Measurements from ENCODE around the gene ZNF639.

Gene ZNF639

DNA sequence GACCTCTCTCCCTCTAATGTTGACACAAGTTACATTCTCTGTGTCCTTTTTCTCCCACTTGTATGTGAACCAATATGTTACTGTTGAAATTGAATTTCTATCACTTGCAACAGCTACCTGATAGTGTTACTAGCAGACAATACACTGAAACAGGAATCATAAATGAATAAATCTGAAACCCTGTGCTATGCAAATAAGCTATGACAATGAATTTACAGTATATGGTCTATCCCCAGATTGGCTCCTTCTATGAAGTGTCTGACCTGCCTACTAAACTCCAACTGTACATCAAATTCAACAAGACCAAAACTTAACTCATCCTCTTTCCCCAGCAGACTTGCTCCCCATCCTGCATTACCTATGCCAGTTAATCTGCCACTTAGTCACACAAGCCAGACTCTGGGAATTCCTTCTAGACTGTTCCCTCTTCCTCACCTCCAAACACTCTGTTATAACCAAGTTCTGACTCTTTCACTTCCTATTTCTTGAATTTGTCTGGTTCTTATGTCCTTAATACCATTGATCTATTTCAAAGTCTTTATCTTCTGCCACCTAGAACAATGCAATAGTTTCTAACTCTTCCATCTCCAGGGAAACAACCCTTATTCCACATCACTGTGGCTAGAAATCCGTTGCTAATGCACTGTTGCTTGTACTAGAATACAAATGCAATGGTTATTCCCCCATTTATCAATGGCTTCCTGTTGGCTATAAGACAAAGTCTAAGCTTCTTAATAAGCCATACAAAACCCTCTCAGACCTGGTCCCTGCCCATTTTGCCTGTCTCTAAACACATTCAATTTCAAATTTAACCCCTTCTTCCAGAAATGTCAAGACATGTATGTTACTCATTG is 13.4 kb upstream of the ZNF639 start:
- DNase-seq (ENCODE audit: low read depth): no peak

DNA sequence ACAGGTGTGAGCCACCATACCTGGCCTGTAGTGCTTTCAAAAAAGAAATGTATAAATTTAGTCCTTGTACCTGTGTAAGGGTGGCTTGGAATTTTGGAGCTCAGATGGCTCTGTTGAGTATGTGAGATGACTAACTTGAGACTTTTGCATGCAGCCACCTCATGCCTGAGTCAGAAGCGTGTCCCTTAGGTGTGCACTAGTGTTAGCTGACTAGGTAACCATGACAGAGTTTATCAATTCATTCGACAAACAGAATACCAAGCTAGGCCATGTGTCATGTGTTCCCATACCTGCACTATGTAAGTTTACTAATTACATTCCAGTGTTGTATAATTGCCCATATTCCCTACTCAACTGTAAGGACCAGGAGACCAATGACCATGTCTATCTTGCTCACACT is 4.0 kb upstream of the ZNF639 start:
- no peak for DNase-seq (ENCODE audit: low read depth)

DNA sequence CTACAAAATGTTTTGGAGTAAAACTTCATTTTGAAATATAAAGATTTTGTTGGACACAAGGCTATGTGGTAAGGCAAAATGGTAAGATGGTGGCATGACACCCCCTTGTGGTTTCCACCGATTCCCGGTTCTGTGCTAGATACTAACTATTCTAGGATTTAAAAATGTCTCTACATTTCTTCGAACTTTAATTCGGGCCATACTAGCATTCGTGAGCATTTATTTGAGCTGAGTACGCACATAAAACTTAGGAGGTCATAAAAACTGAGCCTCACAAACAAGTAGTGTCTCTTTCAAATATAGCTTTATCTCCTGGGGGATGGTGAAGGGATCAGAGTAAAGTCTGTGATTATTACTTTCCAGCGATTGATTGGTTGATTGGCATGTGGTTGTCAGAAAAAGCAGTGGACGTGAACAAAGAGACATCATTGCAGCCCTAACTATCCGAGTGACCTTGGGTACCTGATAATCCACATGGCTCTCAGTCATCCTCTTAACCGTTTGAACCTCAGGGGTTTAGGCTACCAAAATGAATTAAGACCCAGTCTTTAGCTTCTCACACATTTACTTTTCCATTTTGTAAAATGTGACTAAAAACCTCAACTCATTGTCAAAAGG is 1.1 kb upstream of the ZNF639 start:
- peak; percentile 34 for DNase-seq (ENCODE audit: low read depth)

DNA sequence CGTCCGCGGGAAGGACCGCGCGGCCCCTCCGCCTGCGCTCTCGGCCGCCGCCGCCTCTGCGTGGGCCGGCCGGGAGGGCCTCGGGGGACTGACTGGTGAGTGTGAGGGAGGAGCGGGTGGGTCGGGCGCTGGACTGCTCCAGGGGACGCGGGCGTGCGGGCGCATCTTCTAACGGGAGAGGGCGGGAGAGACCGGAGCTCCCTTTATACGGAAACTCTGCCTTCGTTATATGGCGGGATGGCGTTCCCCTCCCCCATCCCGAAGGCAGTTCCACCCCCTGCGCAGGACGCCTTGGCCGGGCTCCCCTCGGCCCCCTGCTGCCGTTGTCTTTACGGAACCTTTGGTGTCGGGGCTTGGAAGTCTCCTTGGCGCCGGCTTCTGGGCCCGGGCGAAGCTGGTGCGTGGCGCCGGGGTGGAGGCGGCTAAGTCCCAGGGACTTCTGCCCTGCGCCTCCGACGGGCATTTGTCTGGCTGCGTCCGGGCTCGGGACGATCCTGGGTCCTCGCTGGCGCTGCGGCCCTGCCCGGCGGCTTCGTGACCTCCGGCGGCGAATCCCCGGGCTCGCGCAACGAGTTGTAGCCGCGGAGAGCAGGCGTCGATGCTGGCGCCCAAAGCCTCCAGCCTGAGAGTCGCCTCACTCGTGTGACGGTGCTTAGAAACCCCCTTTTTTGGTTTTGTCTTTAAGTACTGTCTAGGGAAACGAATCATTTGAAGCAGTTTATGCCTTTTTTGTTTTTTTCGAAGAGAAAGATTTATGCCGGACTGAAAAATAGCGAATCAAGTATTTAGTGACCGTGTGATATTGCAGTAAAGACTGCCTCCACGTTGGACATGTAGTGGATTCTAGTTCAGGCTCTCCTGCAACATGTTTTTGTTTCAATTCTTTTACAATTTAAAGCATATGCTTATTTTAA is 623 bp downstream of the ZNF639 start:
- peak; percentile 38 for DNase-seq (ENCODE audit: low read depth)

DNA sequence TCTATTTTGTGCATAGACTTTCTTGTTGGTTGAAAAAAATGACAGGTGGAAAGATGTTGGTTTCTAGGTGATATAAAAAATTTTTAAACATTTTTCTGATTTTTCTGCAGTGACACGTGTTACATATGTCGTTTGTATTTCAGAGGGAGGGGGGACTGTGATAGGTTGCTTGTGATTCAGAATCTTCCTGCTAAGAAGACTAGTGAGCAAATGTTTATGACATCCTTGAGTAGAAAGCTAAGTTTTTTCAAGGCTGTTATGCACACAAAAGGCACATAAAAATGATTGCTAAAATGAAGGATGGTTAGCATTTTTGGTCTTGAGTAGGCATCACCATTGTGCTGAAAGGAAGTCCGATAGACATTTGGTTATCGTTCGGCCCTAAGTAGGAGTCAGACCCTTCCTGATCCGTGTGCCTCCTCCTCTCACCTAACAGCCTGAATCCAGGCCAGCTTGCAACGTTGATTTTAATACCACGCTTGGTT is 1.5 kb downstream of the ZNF639 start:
- no peak for DNase-seq (ENCODE audit: low read depth)

DNA sequence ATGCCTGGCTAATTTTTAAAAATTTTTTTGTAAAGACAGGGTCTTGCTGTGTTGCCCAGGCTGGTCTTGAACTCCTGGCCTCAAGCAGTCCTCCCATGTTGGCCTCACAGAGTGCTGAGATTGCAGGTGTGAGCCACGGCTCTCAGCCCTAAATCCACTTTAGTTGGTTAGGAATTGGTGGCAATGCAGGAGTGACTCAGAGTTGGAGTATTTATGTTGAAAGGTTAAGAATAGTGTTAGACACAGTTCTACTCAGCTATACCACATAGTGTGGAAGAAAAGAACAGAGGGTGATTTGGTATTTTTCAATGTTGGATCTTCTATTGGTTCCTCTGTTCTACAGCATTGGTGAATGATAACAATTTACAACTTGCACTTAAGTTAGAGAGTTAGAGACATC is 7.6 kb downstream of the ZNF639 start:
- DNase-seq (ENCODE audit: low read depth): no peak

DNA sequence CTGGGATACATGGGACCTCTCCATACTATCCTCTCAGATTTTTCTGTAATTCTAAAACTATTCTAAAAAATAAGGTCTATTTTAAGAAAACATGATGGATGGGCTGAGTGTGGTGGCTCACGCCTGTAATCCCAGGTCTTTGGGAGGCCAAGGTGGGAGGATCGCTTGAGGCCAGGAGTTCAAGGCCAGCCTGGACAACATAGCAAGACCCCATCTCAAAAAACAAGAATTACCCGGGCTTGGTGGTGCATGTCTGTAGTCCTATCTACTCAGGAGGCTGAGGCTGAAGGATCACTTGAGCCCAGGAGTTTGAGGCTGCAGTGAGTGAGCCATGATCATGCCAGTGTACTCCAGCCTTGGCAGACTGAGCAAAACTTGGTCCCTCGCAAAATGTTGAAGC is 9.4 kb downstream of the ZNF639 start:
- DNase-seq (ENCODE audit: low read depth): no peak

DNA sequence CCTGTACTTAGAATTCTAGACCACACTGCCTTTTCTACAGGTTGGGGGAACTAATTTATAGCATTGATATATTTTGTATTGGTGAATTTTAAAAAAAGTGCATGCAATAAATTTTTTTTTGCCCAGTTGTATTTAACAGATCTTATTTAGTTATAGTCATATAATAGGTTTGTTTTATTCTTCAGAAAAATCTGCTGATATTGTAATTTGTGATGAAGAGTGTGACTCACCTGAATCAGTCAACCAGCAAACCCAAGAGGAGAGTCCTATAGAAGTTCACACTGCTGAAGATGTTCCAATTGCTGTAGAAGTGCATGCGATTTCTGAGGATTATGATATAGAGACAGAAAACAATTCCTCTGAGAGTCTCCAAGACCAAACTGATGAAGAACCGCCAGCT is 10.3 kb downstream of the ZNF639 start:
- DNase-seq (ENCODE audit: low read depth): no peak

DNA sequence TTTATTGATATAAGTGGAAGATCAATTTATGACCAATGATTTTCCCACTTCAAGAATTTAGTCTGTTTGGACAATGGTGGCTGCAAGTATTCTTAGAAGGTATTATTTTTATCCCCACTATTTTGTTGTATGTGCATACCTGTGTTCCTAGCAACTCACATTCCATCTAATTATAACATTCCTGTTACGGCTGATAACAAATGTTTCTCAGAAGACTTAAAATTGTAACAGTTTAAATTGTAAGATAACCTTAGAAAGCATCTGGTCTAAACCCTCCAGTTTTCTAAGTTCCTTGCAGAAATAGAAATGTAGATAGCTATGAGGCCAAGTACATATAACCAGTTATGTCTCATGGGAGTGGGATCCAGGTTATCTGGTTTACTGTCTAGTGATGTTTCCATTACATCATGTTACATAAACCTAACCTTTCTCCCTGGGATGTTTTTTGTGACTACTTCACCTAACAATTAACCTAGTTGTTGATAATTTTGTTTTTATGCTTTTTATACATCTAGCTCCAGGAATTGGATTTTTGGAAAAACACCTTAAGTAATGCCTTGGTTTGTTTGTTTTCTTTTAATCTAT is 13.6 kb downstream of the ZNF639 start:
- DNase-seq (ENCODE audit: low read depth): no peak

DNA sequence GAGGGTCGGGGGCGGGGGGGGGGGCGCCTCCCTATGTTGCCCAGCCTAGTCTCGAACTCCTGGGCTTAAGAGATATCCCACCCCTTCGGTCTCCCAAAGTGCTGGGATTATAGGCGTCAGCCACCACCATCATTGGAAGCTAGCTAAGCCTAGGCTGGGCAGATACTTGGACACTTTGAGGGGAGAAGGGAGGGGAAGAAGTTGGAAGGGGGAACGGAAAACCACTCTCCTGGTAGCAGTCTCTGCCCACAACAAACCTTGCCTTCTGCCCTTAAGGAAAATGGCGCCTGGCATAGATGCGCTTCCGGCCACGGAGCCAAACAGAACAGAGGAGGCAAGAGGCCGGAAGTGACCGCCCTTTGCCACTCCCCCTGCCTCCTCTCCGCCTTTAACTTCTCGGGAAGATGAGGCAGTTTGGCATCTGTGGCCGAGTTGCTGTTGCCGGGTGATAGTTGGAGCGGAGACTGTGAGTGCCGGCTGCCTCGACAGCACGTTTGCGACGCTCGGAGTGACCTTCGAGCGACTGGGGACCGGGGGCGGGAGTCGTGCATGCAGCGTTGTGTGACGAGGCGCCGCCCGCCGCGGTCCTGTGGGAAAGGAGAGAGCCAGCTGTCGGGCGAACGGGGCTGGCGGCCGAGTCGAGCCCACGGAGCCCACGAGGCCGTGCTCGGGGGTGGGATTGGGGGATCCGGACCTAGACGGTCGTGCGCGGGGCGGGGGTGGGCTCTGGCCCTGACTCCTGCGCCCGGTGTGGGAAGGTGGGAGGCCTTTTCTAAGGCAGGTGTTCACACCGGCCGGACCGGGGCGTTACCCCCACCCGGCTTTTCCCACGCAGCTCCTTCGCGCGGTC is 24.7 kb downstream of the ZNF639 start, which contains the start of gene MFN1:
TSS of gene MFN1 (plus strand) at position 365 of the 850 bp plus-strand sequence. CDS start 1,143 bp downstream, outside the sequence.
- peak; percentile 79 for DNase-seq (ENCODE audit: low read depth)

DNA sequence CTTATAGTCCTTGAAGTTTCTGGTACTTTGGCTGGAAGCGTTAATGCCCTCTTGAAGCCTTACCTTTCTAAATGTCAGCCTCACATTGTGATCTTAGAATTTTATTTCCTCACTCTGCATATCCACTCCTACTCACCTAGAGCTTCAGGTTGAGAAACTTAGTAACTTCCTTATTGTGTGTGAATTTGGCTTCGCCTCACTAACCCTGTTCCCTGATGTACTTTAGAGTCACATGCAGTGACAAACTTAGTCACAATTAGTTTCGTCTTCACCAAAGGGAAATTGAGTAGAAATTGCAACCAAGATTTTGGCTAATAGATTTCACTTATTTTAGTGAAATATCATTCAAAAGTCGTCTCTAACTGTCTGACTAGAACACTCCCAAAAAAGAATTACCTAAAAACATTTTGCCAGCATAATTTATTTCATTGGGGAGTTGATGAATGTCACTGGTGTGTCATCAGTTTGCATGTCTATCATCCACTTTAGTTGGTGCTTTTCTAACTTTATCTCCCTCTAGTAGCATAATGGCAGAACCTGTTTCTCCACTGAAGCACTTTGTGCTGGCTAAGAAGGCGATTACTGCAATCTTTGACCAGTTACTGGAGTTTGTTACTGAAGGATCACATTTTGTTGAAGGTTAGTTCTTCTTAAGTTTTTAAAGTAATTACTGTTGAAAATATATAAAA is 25.6 kb downstream of the ZNF639 start:
- DNase-seq (ENCODE audit: low read depth): no peak

DNA sequence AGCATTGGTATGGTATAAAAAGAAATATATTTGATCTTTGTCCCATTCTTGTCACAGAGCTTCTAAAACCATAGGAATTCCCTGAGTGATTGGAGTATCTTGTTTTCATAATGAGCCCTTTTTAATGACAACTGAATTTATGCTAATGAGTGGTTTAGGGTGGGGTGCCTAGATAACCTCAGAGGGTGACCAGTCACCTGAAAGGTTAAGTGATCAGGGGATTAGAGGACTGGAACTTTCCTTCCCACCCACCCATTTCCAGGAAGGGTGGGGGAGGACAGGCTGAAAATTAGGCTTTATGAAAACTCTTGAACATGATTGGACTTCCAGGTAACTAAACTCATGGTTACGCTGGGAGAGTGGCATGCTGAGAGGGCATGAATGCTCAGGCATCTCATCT is 33.2 kb downstream of the ZNF639 start:
- no peak for DNase-seq (ENCODE audit: low read depth)

DNA sequence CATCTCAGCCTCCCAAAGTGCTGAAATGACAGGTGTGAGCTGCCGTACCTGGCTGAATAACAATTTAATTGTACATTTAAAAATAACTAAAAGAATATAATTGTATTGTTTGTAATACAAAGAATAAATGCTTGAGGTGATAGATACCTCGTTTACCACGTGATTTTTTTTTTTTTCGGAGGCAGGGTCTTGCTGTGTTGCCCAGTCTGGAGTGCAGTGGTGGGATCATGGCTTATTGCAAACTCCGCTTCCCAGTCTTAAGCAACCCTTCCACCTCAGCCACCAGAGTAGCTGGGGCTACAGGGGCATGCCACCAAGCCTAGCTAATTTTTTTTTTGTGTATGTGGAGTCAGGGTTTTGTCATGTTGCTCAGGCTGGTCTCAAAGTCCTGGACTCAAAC is 40.5 kb downstream of the ZNF639 start:
- DNase-seq (ENCODE audit: low read depth): no peak

DNA sequence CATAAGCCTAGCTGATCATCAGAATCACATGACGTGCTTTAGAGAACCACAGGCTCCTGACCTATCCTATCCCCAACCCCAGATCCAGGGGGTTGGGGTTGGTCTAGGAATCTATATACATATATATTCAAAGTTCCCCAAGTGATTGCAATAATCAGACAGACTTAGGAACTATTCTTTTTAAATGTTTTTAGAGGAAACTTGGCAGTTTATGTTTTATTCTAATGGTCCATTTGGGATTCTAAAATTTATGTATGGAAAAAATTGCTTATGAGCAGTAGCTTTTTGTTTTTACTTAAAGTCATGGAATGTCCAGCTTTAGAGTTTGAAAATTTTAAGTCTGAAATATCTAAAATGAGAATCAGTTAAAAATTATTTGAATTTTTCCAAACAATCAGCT is 46.8 kb downstream of the ZNF639 start:
- DNase-seq (ENCODE audit: low read depth): no peak

DNA sequence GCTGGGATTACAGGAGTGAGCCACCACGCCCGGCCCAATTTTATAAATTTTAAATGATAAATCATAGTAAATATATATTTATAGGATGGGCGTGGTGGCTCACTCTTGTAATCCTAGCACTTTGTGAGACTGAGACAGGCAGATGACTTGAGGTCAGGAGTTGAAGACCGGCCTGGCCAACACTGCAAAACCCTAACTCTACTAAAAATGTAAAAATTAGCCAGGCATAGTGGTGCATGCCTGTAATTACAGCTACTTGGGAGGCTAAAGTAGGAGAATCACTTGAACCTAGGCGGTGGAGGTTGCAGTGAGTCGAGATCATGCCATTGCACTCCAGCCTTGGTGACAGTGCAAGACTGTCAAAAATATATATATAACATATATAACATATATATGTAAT is 51.1 kb downstream of the ZNF639 start:
- DNase-seq (ENCODE audit: low read depth): no peak

DNA sequence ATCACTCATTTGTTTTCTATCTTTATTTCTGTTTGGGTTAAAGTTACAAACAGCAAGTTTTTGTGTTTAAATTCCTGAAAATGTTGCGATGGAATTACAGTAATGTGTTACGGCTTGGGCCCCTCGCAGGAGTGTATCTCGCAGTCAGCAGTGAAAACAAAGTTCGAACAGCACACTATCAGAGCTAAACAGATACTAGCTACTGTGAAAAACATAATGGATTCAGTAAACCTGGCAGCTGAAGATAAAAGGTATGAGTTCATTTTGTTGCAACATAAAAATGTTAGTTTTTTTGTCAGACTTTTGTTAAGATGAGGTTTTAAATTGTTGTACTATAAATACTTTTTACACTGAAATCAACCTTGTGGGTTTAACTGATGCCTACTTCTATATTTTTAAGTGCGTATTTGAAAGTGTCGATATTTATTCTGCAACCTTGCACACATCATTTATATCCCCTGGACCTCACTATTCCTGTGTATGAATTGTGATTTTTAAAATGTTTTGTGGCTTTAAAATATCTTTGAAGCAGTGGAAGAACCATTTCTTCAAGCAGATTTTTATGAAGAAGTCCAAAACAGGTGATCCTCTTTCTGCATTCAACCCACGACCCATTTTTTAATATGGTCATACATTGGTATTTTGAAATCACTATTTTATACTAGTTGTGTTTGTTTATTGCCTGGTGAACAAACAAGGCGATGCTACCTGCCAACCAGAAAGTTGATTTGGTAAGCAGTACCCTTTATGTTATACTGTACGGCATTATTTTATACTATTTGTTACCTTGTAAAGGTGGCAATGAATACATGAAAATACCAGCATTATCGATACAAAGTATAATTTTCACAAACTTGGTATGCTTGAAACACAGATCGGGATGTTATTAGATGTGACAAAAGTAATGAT is 52.5 kb downstream of the ZNF639 start:
- no peak for DNase-seq (ENCODE audit: low read depth)

DNA sequence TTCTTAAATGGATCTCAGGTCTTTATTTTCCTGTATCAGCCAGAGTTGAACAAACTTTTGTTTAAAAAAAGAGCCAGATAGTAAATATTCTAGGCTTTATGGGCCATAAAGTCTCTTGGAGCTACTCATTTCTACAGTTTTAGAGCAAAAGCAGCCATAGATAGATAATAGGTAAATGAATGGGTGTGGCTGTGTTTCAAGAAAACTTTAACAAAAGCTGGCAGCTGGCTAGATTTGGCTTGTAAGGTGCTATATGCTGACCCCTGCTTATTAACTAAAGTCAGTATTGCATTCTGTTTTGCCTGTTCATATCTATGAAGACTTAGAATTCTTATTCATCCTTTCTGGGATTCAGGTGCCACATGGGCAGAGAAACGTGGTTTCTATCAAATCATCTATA is 53.6 kb downstream of the ZNF639 start:
- no peak for DNase-seq (ENCODE audit: low read depth)

Data from HS-5 (cell line).